Measurements from ENCODE around the gene PHF14.

DNA sequence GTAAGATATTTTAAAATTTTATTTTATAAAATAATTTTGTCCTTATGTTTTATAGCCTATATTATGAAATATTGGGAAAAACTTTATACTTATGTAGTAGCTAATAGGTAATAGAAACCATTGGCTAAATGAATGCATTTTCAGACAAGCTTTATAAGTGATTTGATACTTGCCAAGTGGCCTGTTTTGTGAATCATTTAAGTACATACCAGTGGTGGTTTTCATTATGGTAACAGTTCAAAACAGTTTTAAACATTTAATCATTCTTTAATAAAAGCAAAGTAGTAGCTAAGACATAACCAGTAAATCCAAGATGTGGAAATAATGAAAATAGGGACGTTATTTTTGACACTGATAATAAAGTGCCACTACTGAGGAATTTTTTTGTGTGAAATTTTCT, 182.2 kb downstream of the PHF14 start:
- TF ChIP-seq, protein P1, sequence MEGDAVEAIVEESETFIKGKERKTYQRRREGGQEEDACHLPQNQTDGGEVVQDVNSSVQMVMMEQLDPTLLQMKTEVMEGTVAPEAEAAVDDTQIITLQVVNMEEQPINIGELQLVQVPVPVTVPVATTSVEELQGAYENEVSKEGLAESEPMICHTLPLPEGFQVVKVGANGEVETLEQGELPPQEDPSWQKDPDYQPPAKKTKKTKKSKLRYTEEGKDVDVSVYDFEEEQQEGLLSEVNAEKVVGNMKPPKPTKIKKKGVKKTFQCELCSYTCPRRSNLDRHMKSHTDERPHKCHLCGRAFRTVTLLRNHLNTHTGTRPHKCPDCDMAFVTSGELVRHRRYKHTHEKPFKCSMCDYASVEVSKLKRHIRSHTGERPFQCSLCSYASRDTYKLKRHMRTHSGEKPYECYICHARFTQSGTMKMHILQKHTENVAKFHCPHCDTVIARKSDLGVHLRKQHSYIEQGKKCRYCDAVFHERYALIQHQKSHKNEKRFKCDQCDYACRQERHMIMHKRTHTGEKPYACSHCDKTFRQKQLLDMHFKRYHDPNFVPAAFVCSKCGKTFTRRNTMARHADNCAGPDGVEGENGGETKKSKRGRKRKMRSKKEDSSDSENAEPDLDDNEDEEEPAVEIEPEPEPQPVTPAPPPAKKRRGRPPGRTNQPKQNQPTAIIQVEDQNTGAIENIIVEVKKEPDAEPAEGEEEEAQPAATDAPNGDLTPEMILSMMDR (IDR thresholded peaks at IDR 0.05 in 8 of 11, conservative IDR thresholded peaks at IDR 0.05 in 3 of 11): no peak
- no peak for TF ChIP-seq POLR2A (IDR thresholded peaks at IDR 0.05)
- no peak for TF ChIP-seq POLR2AphosphoS5 (IDR thresholded peaks at IDR 0.05)

Data from spleen (tissue), 7 donors.